GM21529 (cell line): ENCODE measurements around the gene UBE3A.
A peak's percentile ranks its signal among the peaks of the same experiment; 100 is the strongest.
"Not testable (repeated sequence)": the region's sequence is repeated elsewhere in the genome, so short reads cannot be mapped to it uniquely, and the experiment has no call there.

ENCODE experiments used
- ATAC-seq: cut with Tn5 transposase; IDR thresholded peaks from one replicate; pipeline ENCODE4 v1.9.1; 2021; ENCODE audit not compliant: unreplicated experiment

Gene UBE3A

GRCh38 chr15:25438601-25439368 lies at the start of gene UBE3A:
TSS of gene UBE3A (minus strand) at chr15:25439024. CDS start at chr15:25409107, 29,917 bp downstream.
- ATAC-seq: peak; percentile 83

DNA sequence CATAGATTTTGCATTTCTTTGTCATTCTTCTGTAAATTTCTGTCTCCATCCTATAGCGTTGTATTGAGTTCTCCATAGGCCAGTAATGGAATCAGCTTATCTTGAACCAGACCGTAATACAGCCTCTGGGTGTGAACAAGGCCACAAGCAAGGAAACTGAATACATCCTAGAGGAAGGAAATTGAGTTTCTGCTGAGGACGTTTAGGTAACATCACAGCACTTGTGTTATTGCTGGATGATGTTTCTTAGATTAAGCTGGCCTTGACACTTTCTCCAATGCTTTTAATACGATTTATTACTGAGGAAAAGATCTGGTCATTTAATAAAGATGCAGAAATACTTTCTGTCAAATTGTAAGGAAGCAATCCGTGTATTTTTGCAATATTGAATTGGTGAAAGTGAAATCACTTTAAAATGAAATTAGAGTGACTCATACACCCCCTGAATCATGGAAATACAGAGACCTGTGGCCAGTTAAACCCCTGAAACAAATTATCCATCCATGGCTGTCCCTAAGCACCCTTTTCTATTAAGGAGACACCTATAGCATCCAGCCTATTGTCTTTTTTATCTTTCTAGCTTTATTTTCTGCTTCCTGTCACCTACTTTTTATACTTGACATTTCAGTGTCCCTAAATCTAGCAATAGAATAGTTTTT lies 48.5 kb upstream of the UBE3A start:
- no peak for ATAC-seq

DNA sequence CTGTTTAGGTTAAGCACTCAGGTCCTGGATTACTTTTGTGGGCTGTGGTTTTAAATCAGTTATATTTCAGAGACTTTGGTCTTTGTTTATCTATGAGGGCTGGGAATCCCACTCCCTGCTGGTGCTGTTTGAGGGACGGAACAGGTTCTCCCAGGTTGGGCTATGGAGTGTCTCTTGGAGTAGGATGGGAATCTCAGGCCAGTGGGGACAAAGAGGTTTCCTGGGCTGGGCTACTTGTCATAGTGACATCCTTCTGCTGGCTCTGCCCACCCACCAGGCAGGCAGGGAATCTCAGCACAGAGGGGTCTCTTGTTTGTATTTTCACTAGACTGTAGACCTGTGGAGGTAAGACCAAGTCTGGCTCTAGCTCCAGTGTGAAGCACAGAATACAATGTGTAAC lies 47.2 kb upstream of the UBE3A start:
- ATAC-seq: no peak

GRCh38 chr15:25481208-25481859 lies 42.5 kb upstream of the UBE3A start:
- ATAC-seq: no peak

DNA sequence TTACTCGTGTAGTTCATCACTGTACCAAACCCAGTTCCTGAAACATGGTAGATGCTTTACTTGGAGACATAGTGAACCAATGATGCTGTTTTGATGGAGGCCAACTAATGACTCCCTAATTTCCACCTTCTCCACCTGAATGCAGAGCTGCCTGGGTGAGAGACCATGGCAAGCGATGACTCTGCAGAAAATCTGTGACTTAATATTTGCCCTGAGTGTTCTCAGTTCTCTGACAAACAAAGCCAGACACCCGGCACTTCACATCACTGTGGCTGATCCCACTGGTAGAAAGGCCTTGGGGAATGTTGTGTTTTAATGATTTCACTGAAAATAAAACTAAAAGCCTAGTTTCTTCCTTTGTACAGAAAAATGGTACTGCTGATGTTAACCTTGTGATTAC lies 39.5 kb upstream of the UBE3A start:
- ATAC-seq: no peak

GRCh38 chr15:25477816-25478215 lies 39.0 kb upstream of the UBE3A start:
- no peak for ATAC-seq

- ATAC-seq: no peak
These were observed 35.4 kb upstream of the UBE3A start for GRCh38 chr15:25474251-25474650.

DNA sequence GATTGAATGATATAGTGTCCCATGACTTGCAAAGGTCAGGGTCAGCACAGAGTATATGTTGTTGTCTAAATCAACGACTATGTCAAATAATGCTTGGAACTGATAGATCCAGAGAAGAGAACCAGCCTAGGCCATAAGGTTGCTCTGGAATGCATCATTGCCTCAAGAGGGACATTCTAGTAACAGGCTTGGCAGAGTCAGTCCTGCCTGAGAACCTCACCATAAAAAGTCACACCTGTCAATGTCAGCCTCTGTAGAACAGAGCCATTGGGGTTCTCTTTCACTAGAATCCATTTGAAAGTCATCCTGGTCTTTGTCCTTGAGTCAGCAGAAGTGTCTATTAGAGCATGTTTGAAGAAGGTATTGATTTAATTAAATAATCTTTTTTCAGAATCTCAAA lies 31.4 kb upstream of the UBE3A start:
- no peak for ATAC-seq

DNA sequence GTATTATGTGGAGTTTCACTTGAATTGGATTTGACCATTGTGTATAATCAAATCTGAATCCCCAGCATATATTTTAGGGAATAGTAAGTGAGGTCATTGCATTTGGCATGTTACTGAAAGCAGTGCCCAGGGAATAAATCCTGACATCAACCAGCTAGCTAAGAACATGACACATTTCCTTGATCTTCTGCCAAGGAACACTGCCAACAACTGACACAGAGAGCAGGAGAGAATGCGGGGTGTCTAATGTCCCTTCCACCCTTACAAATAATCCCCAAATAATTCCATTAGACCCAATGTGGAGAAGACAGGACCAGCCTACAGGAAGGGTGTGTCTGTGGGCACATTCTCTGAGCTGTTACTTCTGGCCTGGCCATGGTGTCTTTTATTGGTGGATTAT lies 30.6 kb upstream of the UBE3A start:
- ATAC-seq: no peak

- no peak for ATAC-seq
These were observed 29.8 kb upstream of the UBE3A start for GRCh38 chr15:25468611-25469010.

GRCh38 chr15:25465835-25466234 lies 27.0 kb upstream of the UBE3A start:
- no peak for ATAC-seq

DNA sequence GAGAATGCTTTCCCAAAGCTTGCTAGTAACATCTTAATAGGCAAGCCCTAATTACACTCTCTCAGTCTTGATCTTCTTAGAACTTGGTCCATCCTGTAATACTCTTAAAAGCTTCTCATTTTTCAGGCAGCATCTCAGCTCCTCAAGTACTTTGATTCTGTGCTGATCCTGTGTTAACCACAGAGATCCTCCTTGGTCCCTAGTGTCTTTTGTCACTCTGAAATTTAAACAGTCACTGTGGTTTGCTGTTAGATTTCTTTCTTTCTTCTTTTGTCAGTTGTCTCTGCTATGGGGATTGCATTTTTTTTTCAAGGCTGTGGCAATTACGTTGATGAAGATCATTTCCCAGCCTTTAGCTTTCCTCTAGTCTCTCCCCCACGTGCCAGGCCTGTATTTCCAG lies 26.0 kb upstream of the UBE3A start:
- no peak for ATAC-seq

- ATAC-seq: no peak
These were observed 25.6 kb upstream of the UBE3A start for GRCh38 chr15:25464383-25464782.

- no peak for ATAC-seq
These were observed 17.4 kb upstream of the UBE3A start for GRCh38 chr15:25456196-25456595.

- no peak for ATAC-seq
These were observed 16.4 kb upstream of the UBE3A start for GRCh38 chr15:25455226-25455625.

- no peak for ATAC-seq
These were observed 15.9 kb upstream of the UBE3A start for GRCh38 chr15:25454771-25455170.

DNA sequence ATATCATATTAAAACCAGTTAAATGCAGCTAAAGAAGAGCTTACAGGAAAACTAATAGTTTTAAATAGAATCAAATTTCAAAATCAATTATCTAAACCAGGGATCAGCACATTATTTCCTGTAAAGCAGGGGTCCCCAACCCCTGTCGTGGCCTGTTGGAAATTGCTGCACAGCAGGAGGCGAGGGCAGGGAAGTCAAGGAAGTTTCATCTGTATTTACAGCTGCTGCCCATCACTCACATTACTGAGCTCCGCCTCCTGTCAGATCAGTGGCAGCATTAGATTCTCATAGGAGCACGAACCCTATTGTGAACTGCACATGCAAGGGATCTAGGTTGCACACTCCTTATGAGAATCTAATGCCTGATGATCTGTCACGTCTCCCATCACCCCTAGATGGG lies 14.4 kb upstream of the UBE3A start:
- ATAC-seq: not testable (repeated sequence)

- ATAC-seq: no peak
These were observed 12.7 kb upstream of the UBE3A start for GRCh38 chr15:25451501-25451900.

DNA sequence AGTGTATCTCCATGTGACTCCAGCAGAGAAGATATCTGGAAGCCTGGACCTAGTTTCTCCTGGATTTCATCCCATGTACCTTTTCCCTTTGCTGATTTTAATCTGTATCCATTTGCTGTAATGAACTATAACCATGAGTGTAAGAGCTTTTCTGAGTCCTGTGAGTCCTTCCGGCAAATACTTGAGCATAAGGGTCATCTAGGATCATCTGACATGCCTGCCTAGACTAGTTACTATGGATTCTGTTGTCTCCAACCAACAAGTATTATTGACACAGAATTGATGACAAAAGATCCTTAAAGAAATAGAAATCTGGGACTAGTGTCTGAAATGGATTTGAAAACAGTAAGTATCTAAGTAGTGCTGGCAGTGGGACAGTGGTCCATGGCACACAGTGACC lies 11.3 kb upstream of the UBE3A start:
- ATAC-seq: no peak

- no peak for ATAC-seq
These were observed 7.3 kb upstream of the UBE3A start for GRCh38 chr15:25446076-25446475.

DNA sequence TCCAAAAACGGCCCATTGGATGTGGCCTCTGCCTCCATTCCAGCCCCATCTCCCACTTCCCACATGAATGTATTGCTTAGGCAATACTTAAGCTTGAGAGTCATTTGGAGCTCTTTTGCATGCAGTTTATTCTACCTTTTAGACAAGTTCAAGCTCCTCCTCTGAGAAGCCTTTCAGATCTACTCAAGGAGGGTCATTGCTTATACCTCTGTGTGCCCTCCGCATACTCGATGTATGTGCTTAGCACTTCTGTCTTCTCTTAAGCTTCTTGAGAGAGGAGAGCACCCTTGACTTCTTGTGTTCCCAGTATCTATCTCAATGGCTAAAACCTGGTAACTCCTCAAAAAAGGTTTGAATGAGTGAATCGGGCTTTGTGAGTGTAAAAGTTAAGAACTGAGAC lies 6.6 kb upstream of the UBE3A start:
- ATAC-seq: no peak

DNA sequence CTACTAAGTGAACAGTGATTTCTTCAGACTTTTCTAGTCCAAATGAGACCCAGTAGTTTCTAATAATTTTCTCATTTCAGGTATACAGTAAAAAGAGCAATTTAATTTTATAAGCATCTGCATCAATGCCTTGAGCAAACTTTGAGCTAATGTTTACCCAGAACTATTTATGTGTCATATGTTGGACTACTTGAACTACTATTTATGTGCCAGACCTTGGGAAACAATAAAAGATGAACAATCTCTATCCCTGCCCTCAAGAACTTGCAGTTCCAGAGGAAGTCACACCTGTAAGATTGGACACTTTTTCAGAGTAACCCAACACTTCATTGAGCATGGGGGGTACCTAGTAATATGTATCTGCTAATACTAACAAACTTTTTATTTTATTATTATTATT lies 2.3 kb upstream of the UBE3A start:
- ATAC-seq: no peak
